NT2/D1 (cell line): ENCODE results near the gene ADAMTS12.

Experiments used
- SUZ12 ChIP-seq: IDR thresholded peaks from 2 replicates; pipeline ENCODE4 v1.6.1; 2011; ENCODE audit not compliant: insufficient read length, insufficient read depth; ENCODE audit errors: extremely low read depth
- YY1 ChIP-seq: IDR thresholded peaks from 2 replicates; pipeline ENCODE4 v1.6.1; 2011; ENCODE audit not compliant: insufficient read length, insufficient read depth
- ZNF274 ChIP-seq: IDR thresholded peaks from 2 replicates; pipeline ENCODE4 v1.6.1; 2011; ENCODE audit warnings: mild to moderate bottlenecking, low read depth, low read length

GRCh38 chr5:33537240-33537639, 354.6 kb downstream of the ADAMTS12 start:
- TF ChIP-seq ZNF274: no peak
- no peak for TF ChIP-seq SUZ12
- TF ChIP-seq YY1: no peak
